NCI-H524 (cell line): ENCODE data around the gene NMNAT3.

Experiments used
- DNase-seq, 2 experiments: peaks; one replicate each; lab custom pipeline; 2025; lab: John Stamatoyannopoulos, UW

The NMNAT3 gene

DNA sequence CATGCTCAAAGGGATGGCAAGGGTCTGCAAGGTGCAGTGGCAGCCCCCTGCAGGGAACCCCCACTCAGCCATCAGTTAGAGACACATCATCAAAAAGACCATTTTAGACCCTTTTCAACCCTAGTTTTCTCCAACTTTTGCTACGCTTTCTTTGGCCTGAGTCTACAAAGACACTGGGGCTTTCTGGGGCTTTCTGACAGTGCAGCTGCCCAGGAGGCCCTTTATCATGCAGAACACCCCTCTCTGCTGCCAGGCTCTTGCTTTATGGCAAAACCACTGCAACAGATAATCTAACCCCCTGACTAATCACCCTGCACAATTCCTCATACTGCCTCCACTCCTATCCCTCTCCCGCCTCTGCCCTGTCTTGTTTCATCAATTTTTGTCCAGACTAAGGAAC is 2.4 kb downstream of the NMNAT3 start:
- no peak for DNase-seq

DNA sequence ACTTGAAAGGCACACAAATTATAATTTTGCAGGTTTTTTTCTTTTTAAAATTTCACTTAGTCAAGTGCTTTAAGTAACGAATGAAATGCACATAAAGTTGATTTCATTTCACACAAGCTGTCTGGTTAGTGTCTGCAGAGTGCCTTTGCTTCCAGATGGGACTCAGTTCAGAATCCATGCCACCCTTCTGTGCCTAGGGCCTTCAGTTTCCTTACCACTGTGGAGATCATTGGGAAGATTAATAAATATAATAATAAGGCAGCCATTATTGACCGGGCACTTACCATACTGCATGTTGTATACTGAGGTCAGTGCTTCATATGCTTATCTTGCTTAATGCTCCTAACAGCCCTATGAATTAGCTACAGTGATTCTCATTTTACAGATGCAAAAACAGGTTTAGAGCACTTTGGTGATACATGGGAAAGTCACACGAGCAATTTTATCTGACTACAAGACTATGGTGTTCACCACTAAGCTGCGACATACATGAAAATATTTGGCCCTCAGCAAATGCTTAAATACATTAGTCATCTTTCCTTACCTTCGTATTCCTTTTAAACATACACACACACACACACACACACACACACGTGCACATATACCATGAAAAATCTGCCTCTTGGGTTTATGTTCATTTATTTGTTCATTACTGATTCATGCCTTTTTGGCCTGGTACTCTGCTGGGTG is 3.1 kb downstream of the NMNAT3 start:
- DNase-seq: no peak

DNA sequence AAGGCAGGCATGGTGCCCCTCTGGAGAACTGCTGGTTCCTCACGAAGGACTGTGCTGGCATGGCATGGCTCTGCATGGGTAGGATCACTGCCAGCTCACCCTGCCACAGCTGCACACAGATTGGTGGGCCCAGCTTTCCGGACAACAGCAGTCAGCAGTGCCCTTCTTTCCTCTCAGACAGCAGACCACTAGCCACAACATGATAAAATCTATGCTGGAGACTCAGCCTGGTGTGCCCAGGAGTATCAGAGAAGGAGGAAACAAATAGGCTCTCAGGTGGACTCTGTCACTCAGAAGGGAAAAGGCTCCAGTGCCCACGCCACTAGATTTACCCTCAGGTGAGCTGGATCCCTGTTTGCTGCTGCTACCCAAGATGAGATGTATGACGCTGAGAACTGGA is 4.9 kb downstream of the NMNAT3 start:
- DNase-seq: no peak

- DNase-seq: no peak
Observed at GRCh38 chr3:139671863-139672646, 5.7 kb downstream of the NMNAT3 start.

DNA sequence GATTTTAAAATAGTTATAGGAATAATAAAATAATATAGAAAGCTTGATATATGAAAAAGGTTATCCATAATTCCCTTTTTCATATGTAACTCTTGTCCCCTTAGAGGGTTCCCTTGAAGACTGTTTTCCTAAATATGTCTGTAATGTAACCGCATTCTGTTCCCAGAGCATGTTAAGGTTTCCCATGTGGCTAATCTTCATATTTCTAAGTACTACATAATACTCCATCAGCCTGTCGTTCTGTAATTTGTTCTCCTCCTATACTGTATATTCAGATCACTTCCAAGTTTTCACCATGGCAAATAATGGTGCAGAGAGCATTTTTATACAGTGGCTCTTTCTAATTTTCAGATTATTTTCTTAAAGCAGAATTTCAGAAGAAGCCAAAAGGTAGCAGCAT is 6.7 kb downstream of the NMNAT3 start:
- DNase-seq: no peak

GRCh38 chr3:139670196-139670595 is 7.6 kb downstream of the NMNAT3 start:
- no peak for DNase-seq

- DNase-seq: no peak
Observed at GRCh38 chr3:139668332-139668731, 9.4 kb downstream of the NMNAT3 start.

DNA sequence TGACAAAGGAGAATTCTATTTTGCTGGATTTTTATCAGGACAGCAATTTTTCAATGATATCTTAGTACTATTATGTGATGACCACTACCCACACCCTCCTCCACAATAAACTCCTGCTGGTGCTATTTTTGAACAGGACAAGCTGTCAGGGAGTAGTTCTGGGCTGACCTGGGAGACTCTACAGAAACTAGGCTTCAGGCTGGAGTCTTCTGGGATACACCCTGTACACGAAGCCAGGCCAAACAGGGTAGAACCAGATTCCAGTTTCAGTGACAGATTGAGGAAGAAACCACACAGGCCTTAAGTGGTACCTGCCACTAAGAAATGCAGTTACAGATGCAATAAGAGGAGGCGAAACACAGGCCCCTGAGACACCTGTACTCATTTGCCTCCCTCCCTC is 12.8 kb downstream of the NMNAT3 start:
- DNase-seq: no peak

DNA sequence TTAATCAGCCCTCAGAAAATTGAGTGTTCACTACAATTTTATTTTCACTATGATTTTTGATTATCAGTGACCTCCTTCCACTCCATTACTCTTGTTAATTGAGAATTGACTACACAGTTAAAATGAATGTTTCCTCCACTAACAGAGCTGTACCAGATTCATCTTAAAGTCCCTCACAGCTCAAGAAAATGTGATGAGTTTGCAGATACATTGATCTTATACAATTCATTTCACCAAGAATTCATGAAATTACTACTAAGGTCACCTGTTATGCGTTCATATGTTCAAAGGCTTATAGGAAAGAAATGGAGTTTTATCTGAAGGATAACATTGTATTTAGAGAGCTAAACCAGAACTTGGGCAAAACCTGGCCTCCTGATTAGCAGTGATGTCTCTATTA is 17.5 kb downstream of the NMNAT3 start:
- no peak for DNase-seq

DNA sequence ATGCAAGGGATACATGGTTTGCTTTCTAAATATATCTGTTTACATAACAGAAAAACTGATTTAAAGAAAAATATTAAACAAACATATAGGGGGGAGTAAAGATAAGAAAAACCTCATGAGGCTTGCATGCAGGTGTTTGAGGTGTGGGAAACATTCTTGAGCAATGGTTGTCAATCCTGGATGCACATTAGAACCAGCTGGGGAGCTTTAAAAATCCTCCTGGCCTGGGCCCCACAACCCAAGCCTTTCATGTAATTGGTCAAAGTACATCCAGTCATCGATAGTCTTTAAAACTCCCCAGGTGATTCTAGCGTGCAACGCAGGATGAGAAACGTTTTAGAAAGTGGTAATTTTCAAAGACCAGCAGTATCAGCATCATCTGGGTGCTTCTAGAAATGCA is 18.3 kb downstream of the NMNAT3 start:
- no peak for DNase-seq

DNA sequence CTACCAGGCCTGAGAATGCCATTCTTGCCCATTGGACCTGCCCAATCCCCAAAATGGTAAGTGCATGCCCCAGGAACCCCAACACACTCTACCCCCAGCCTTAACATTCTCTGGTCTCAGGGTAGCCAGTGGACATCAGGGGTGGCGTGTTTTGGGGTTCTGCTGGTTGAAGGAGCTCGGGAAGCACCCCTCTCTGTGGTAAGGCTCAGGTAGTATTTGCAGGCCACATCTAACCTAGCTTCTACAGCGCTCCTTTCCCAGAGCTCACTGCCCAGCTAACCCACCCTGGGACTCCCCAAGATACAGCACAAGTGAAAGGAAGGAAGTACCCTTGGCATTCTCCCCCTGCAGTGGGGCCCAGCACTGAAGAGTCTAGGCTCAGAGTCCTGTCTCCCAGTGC is 19.8 kb downstream of the NMNAT3 start:
- no peak for DNase-seq

GRCh38 chr3:139657434-139657833 is 20.3 kb downstream of the NMNAT3 start:
- DNase-seq: no peak

GRCh38 chr3:139655909-139656595 is 21.7 kb downstream of the NMNAT3 start:
- no peak for DNase-seq

DNA sequence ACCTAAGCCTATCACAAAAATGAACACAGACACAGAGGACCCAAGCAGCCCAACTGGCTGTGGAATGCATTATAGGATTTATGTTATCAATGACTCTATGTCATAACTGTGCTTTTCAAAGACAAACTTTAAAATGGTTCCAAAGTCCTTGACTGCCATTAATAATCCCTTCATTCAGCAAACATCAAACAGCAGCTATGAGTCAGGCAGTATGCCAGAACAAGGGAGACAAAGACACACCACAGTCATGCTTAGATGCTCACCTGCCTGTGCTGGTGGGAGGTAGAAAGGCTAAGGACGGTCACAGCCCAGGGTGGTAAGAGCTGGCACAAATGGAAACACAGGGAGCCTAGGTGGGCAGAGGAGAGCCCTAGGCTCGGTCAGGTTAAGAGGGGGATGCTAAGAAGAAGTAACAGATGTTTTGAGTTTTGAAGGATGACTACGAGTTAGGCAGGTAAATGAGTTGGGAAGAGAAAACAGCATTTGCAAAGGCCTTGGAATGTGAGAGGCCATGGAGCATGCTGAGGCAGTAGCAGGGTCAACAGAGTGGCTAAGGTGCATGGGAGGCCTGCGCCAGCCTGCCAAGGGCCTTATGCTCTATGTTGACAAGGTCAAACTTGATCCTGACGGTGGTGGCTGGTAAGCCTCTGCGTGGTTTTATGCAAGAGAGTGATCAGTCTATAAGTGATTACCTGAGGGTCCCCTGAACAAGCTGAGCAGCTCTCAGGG is 23.0 kb downstream of the NMNAT3 start:
- no peak for DNase-seq

DNA sequence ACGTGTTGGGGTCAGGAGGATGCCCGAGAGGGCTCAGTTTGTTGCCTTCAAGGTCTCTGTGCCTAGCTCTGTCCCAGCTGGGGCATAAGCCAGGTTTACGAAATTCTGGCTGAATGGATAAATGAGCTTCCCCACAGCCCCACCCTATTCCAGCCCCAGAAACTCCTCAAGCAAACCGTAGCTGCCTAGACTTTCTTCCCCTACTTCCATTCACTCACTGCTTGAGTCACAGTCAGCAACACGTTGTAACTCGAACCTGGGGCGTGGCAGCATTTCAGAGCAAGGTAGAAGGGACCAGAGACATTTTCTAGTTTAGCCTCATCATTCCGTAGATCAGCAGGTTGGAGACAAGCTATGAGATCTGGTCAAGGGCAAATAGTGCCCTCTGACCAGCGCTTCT is 24.2 kb downstream of the NMNAT3 start:
- DNase-seq: no peak

DNA sequence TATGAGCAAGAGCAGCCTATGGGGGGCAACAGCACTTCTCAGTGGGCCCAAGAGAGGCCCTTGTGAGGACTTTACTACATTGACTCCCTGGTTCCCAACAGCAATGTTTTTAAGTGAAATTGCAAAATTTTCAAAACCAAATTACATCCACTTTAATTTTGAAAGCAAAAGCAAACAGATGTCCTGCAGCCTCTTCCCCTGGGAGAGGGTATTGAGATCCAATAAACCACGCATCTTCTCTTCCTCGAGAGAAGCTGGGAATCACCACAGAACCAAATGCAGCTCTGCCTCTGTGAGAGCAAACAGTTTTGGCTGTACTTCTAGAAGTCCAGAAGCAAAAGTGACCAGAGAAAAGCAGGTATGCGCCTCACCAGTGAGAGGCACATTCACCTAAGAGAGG is 25.2 kb downstream of the NMNAT3 start:
- DNase-seq: no peak

GRCh38 chr3:139647866-139648435 is 29.8 kb downstream of the NMNAT3 start:
- DNase-seq: no peak

- DNase-seq: no peak
Observed at GRCh38 chr3:139646512-139646911, 31.3 kb downstream of the NMNAT3 start.

GRCh38 chr3:139642996-139643395 is 34.8 kb downstream of the NMNAT3 start:
- no peak for DNase-seq

GRCh38 chr3:139640456-139640855 is 37.3 kb downstream of the NMNAT3 start:
- no peak for DNase-seq

- DNase-seq: no peak
Observed at GRCh38 chr3:139639662-139640061, 38.1 kb downstream of the NMNAT3 start.

GRCh38 chr3:139638518-139638917 is 39.3 kb downstream of the NMNAT3 start:
- no peak for DNase-seq
